ENCODE results near the gene DST.

GRCh38 chr6:56477241-56477640, 165.4 kb downstream of the DST start:
- TF ChIP-seq EP300 (IDR thresholded peaks at IDR 0.05; ENCODE audit: borderline replicate concordance in 1 of 2, low read depth in 1 of 2, low read length in 1 of 2) (no peak), EZH2phosphoT487 (IDR thresholded peaks at IDR 0.05; ENCODE audit: borderline replicate concordance, low read depth) (no peak), NRF1 (IDR thresholded peaks at IDR 0.05; ENCODE audit: low read depth, low read length) (no peak), TCF12 (IDR thresholded peaks at IDR 0.05) (no peak), FOXJ3 (CRISPR knock-in tag; IDR thresholded peaks at IDR 0.05) (no peak), CTCF (IDR thresholded peaks at IDR 0.05) (no peak), FOSL2 (IDR thresholded peaks at IDR 0.05; ENCODE audit: borderline replicate concordance, low read depth) (no peak), TAF1 (IDR thresholded peaks at IDR 0.05; ENCODE audit: borderline replicate concordance, low read depth, low read length) (no peak), SIN3A (IDR thresholded peaks at IDR 0.05; ENCODE audit: borderline replicate concordance, low read depth, low read length) (no peak), FOXM1 (IDR thresholded peaks at IDR 0.05; ENCODE audit: low read depth) (no peak), RXRA (IDR thresholded peaks at IDR 0.05; ENCODE audit: borderline replicate concordance, low read depth) (no peak), YY1 (IDR thresholded peaks at IDR 0.05; ENCODE audit: low read depth) (no peak), JUND (IDR thresholded peaks at IDR 0.05) (no peak)
- TF ChIP-seq, protein P1, sequence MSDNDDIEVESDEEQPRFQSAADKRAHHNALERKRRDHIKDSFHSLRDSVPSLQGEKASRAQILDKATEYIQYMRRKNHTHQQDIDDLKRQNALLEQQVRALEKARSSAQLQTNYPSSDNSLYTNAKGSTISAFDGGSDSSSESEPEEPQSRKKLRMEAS (IDR thresholded peaks at IDR 0.05; ENCODE audit: low read depth), result no peak

Measured in SK-N-SH (cell line).